ENCODE measurements around the gene AGPS. TPM values are rescaled to one million over a fixed set of nuclear protein-coding genes. Genes with fewer than 3 reads are reported as not detected.
"Not testable (repeated sequence)": the region's sequence is repeated elsewhere in the genome, so short reads cannot be mapped to it uniquely, and the experiment has no call there.

Gene AGPS
- total RNA-seq, 4 donors from 2014 or later, result 23.1 to 38.8 (median 24.7) TPM

DNA sequence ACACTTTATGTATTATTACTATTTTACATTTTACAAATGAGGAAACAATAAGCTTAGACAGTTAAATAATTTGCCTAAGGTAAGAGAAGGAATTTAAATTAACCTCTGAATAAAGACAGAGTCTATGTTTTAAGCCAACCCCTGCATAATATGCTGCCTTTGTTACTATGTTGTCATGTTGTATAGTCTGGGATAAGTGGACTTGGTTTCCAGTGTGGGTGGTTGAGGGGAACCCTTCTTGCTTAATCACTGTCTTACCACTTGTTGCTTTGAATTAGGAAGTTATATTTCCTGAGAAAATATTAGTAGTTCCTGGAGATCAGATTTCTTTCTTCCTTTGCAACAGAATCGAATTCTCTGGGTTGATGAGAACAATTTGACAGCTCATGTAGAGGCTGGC, 52.6 kb downstream of the AGPS start:
- H3K4me3 ChIP-seq (replicated peaks in 1 of 3), result no peak overlapping the region
- no peak for DNase-seq
- H3K27me3 ChIP-seq, result no peaks in the 10 kb centered on the region
- no peaks in the 10 kb centered on the region for H3K4me1 ChIP-seq
- no peak overlapping the region for H3K27ac ChIP-seq
- peaks cover 2 to 8% of the 10 kb centered on the region in 2 donors for H3K36me3 ChIP-seq
- 80 to 83% methylated on average over 1 of the region's 1 CpG for WGBS, 2 donors
- TF ChIP-seq, protein P1, sequence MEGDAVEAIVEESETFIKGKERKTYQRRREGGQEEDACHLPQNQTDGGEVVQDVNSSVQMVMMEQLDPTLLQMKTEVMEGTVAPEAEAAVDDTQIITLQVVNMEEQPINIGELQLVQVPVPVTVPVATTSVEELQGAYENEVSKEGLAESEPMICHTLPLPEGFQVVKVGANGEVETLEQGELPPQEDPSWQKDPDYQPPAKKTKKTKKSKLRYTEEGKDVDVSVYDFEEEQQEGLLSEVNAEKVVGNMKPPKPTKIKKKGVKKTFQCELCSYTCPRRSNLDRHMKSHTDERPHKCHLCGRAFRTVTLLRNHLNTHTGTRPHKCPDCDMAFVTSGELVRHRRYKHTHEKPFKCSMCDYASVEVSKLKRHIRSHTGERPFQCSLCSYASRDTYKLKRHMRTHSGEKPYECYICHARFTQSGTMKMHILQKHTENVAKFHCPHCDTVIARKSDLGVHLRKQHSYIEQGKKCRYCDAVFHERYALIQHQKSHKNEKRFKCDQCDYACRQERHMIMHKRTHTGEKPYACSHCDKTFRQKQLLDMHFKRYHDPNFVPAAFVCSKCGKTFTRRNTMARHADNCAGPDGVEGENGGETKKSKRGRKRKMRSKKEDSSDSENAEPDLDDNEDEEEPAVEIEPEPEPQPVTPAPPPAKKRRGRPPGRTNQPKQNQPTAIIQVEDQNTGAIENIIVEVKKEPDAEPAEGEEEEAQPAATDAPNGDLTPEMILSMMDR (IDR thresholded peaks at IDR 0.05), result no peak
- no peak for TF ChIP-seq POLR2A (IDR thresholded peaks at IDR 0.05)
- H3K9me3 ChIP-seq, result no peaks in the 10 kb centered on the region
- intact Hi-C loops (cut with DNase I), result no loop called here

DNA sequence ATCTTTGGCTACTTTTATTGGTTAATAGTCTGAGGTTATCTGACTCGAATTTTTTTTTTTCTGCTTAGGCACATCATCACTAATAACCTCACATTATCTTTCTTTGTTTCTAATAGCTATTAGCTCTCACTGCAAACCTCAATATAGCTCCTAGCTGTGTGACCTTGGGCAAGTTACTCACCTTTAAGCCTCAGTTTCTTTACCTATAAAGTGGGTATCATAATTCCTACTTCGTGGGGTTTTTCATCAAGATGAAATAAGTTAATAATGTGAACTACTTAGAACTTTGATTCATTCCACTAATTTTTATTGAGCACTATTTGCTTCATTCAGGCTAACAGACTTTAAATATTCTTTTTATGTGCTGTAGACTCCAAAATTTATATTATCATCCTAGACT, 55.5 kb downstream of the AGPS start:
- H3K27me3 ChIP-seq, result no peaks in the 10 kb centered on the region
- H3K4me3 ChIP-seq (replicated peaks in 1 of 3), result no peak overlapping the region
- H3K36me3 ChIP-seq, result peaks cover 2 to 5% of the 10 kb centered on the region in 2 donors
- WGBS, 2 donors, result 95 to 96% methylated on average over 2 of the region's 2 CpGs
- H3K4me1 ChIP-seq, result no peaks in the 10 kb centered on the region
- H3K9me3 ChIP-seq, result no peaks in the 10 kb centered on the region
- DNase-seq, result no peak
- no peak overlapping the region for H3K27ac ChIP-seq
- intact Hi-C loops (cut with DNase I), result no loop called here
- TF ChIP-seq, protein P1 (IDR thresholded peaks at IDR 0.05), result no peak
- TF ChIP-seq POLR2A (IDR thresholded peaks at IDR 0.05), result no peak

DNA sequence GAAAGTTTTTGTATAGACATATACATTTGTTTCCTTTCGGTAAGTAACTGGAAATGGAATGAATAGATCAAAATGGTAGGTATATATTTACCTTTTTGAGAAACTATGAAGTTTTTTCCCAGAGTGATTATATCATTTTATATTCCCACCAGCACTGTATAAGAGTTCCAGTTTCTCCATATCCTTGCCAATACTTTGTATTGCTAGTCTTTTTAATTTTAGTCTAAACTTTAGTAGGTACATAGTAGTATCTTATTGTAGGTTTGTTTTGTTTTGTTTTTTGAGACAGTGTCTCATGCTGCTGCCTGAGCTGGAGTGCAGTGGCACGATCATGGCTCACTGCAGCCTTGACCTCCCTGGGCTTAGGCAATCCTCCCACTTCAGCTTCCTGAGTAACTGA, 56.6 kb downstream of the AGPS start:
- Histone ChIP-seq H3K27ac (no peak overlapping the region), H3K9me3 (no peaks in the 10 kb centered on the region), H3K4me1 (no peaks in the 10 kb centered on the region), H3K4me3 (replicated peaks in 1 of 3) (no peak overlapping the region), H3K36me3 (peaks cover 0 to 5% of the 10 kb centered on the region in 2 donors), H3K27me3 (no peaks in the 10 kb centered on the region)
- intact Hi-C loops (cut with DNase I), result no loop called here
- 91 to 97% methylated on average over 2 of the region's 2 CpGs for WGBS, 2 donors
- no peak for TF ChIP-seq POLR2A (IDR thresholded peaks at IDR 0.05)
- TF ChIP-seq, protein P1 (IDR thresholded peaks at IDR 0.05), result no peak
- no peak for DNase-seq

DNA sequence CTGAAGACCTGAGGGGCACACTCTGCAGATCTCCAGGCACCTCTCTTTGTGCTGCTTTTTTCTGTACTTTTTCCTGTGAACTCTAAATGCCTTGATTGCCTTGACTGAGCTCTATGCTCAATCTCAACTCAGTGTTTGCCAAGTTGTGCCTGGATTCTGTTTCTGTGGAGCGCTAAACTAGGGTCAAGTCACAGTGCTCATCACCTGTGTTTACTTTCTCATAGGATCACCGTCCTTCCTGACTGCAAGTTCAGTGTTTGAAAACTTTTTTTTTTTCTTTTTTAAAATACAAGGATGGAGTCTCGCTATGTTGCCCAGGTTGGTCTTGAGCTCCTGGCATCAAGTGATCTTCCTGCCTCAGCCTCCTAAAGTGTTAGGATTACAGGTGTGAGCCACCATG, 62.6 kb downstream of the AGPS start:
- Histone ChIP-seq H3K9me3 (no peaks in the 10 kb centered on the region), H3K4me1 (no peaks in the 10 kb centered on the region), H3K36me3 (no peaks in the 10 kb centered on the region), H3K27me3 (no peaks in the 10 kb centered on the region), H3K27ac (no peak overlapping the region), H3K4me3 (replicated peaks in 1 of 3) (no peak overlapping the region)
- intact Hi-C loops (cut with DNase I), result no loop called here
- TF ChIP-seq, protein P1 (IDR thresholded peaks at IDR 0.05), result no peak
- TF ChIP-seq POLR2A (IDR thresholded peaks at IDR 0.05), result no peak
- DNase-seq, result no peak
- 96 to 97% methylated on average over 3 of the region's 3 CpGs for WGBS, 2 donors

DNA sequence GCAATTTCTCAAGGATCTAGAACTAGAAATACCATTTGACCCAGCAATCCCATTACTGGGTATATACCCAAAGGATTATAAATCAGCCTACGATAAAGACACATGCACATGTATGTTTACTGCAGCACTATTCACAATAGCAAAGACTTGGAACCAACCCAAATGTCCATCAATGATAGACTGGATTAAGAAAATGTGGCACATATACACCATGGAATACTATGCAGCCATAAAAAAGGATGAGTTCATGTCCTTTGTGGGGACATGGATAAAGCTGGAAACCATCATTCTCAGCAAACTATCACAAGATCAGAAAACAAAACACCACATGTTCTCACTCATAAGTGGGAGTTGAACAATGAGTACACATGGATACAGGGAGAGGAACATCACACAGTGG, 67.2 kb downstream of the AGPS start:
- H3K4me1 ChIP-seq; H3K27me3 ChIP-seq; H3K9me3 ChIP-seq; H3K4me3 ChIP-seq (replicated peaks in 1 of 3); H3K27ac ChIP-seq; H3K36me3 ChIP-seq; intact Hi-C loops (cut with DNase I); DNase-seq: not testable (repeated sequence)
- 96 to 97% methylated on average over 1 of the region's 1 CpG for WGBS, 2 donors
